ENCODE data around the gene H1-8. TPM values are rescaled to one million over a fixed set of nuclear protein-coding genes. Genes with fewer than 3 reads are reported as not detected.

The H1-8 gene
- total RNA-seq, 4 donors from 2014 or later = not detected

GRCh38 chr3:129569856-129570255 is 26.9 kb downstream of the H1-8 start:
- DNase-seq (ENCODE audit: extremely low spot score) = no peak
- TF ChIP-seq POLR2A (IDR thresholded peaks at IDR 0.05; ENCODE audit: low read depth) (no peak), CTCF (IDR thresholded peaks at IDR 0.05) (no peak), POLR2AphosphoS5 (IDR thresholded peaks at IDR 0.05) (no peak), EP300 (IDR thresholded peaks at IDR 0.05) (no peak)
- H3K9me3 ChIP-seq = no peaks in the 10 kb centered on the region
- H3K27ac ChIP-seq (replicated peaks in 1 of 4) = no peak overlapping the region
- H3K36me3 ChIP-seq = peaks cover 22 to 98% (median 78%) of the 10 kb centered on the region in 4 donors
- intact Hi-C loops (cut with DNase I) = no loop called here
- H3K4me3 ChIP-seq = no peak overlapping the region
- WGBS = 93% methylated on average over 7 of the region's 7 CpGs
- H3K4me1 ChIP-seq = peaks cover 10 to 28% (median 25%) of the 10 kb centered on the region in 4 donors
- H3K27me3 ChIP-seq = no peaks in the 10 kb centered on the region

- WGBS = 96% methylated on average over 22 of the region's 22 CpGs
- no peak for TF ChIP-seq POLR2A (IDR thresholded peaks at IDR 0.05; ENCODE audit: low read depth)
- no peak for TF ChIP-seq POLR2AphosphoS5 (IDR thresholded peaks at IDR 0.05)
- Histone ChIP-seq H3K27me3 (no peaks in the 10 kb centered on the region), H3K4me3 (no peak overlapping the region), H3K9me3 (no peaks in the 10 kb centered on the region), H3K36me3 (peaks cover 22 to 96% (median 70%) of the 10 kb centered on the region in 4 donors), H3K4me1 (peaks cover 4 to 17% (median 12%) of the 10 kb centered on the region in 4 donors), H3K27ac (replicated peaks in 1 of 4) (no peak overlapping the region)
- no peak for DNase-seq (ENCODE audit: extremely low spot score)
- intact Hi-C loops (cut with DNase I) = no loop called here
Observed at GRCh38 chr3:129571605-129572547, 28.9 kb downstream of the H1-8 start.

GRCh38 chr3:129572603-129573002 is 29.6 kb downstream of the H1-8 start:
- Histone ChIP-seq H3K9me3 (no peaks in the 10 kb centered on the region), H3K27ac (replicated peaks in 1 of 4) (no peak overlapping the region), H3K4me3 (no peak overlapping the region), H3K27me3 (no peaks in the 10 kb centered on the region), H3K36me3 (peaks cover 22 to 95% (median 69%) of the 10 kb centered on the region in 4 donors), H3K4me1 (peaks cover 12 to 17% (median 15%) of the 10 kb centered on the region in 4 donors)
- WGBS = 87% methylated on average over 9 of the region's 18 CpGs
- intact Hi-C loops (cut with DNase I) = no loop called here
- DNase-seq (ENCODE audit: extremely low spot score) = no peak
- TF ChIP-seq POLR2AphosphoS5 (IDR thresholded peaks at IDR 0.05) = no peak
- TF ChIP-seq EP300 (IDR thresholded peaks at IDR 0.05) = no peak
- no peak for TF ChIP-seq POLR2A (IDR thresholded peaks at IDR 0.05; ENCODE audit: low read depth)
- no peak for TF ChIP-seq CTCF (IDR thresholded peaks at IDR 0.05)

GRCh38 chr3:129573493-129573892 is 30.5 kb downstream of the H1-8 start:
- no peak for DNase-seq (ENCODE audit: extremely low spot score)
- WGBS = 78% methylated on average over 3 of the region's 14 CpGs
- intact Hi-C loops (cut with DNase I) = no loop called here
- H3K27me3 ChIP-seq = no peaks in the 10 kb centered on the region
- no peak overlapping the region for H3K4me3 ChIP-seq
- H3K36me3 ChIP-seq = peaks cover 22 to 96% (median 74%) of the 10 kb centered on the region in 4 donors
- no peak overlapping the region for H3K27ac ChIP-seq (replicated peaks in 1 of 4)
- peaks cover 18 to 24% (median 20%) of the 10 kb centered on the region in 4 donors for H3K4me1 ChIP-seq
- TF ChIP-seq CTCF (IDR thresholded peaks at IDR 0.05) = no peak
- no peak for TF ChIP-seq POLR2A (IDR thresholded peaks at IDR 0.05; ENCODE audit: low read depth)
- TF ChIP-seq EP300 (IDR thresholded peaks at IDR 0.05) = no peak
- no peak for TF ChIP-seq POLR2AphosphoS5 (IDR thresholded peaks at IDR 0.05)
- no peaks in the 10 kb centered on the region for H3K9me3 ChIP-seq

GRCh38 chr3:129574206-129574605 is 31.2 kb downstream of the H1-8 start:
- H3K9me3 ChIP-seq = no peaks in the 10 kb centered on the region
- no peak overlapping the region for H3K27ac ChIP-seq (replicated peaks in 1 of 4)
- intact Hi-C loops (cut with DNase I) = no loop called here

More at GRCh38 chr3:129574206-129574605, 31.2 kb downstream of the H1-8 start:
- WGBS = 94% methylated on average over 9 of the region's 24 CpGs
- peaks cover 22 to 91% (median 74%) of the 10 kb centered on the region in 4 donors for H3K36me3 ChIP-seq
- H3K4me1 ChIP-seq = peaks cover 20 to 29% (median 27%) of the 10 kb centered on the region in 4 donors
- TF ChIP-seq POLR2A (IDR thresholded peaks at IDR 0.05; ENCODE audit: low read depth) (no peak), CTCF (IDR thresholded peaks at IDR 0.05) (no peak), POLR2AphosphoS5 (IDR thresholded peaks at IDR 0.05) (no peak), EP300 (IDR thresholded peaks at IDR 0.05) (no peak)
- H3K27me3 ChIP-seq = no peaks in the 10 kb centered on the region
- H3K4me3 ChIP-seq = no peak overlapping the region
- DNase-seq (ENCODE audit: extremely low spot score) = no peak
